CD4-positive, alpha-beta T cell treated with Interleukin-4 for 4 hours (primary cell): ENCODE results near the gene NT5DC4.
A peak's percentile ranks its signal among the peaks of the same experiment; 100 is the strongest.
"Not testable (repeated sequence)": the region's sequence is repeated elsewhere in the genome, so short reads cannot be mapped to it uniquely, and the experiment has no call there.

Experiments
- DNase-seq: peaks from one replicate; pipeline ENCODE4 v3.0.0-alpha.2; 2020

NT5DC4 gene

GRCh38 chr2:112701052-112701451 is 19.8 kb upstream of the NT5DC4 start:
- DNase-seq = no peak

GRCh38 chr2:112703684-112704083 is 17.1 kb upstream of the NT5DC4 start:
- DNase-seq = no peak

- no peak for DNase-seq
Measured at GRCh38 chr2:112705575-112705974, 15.2 kb upstream of the NT5DC4 start.

GRCh38 chr2:112706170-112706664 is 14.6 kb upstream of the NT5DC4 start:
- DNase-seq = peak; percentile 53

GRCh38 chr2:112706947-112707346 is 13.9 kb upstream of the NT5DC4 start:
- not testable (repeated sequence) for DNase-seq

- no peak for DNase-seq
Measured at GRCh38 chr2:112708968-112709367, 11.9 kb upstream of the NT5DC4 start.

- DNase-seq = no peak
Measured at GRCh38 chr2:112709703-112710102, 11.1 kb upstream of the NT5DC4 start.

- no peak for DNase-seq
Measured at GRCh38 chr2:112710956-112711750, 9.7 kb upstream of the NT5DC4 start.

- DNase-seq = no peak
Measured at GRCh38 chr2:112712465-112712864, 8.4 kb upstream of the NT5DC4 start.

GRCh38 chr2:112712903-112713584 is 7.8 kb upstream of the NT5DC4 start:
- no peak for DNase-seq

GRCh38 chr2:112713585-112713925 is 7.3 kb upstream of the NT5DC4 start:
- no peak for DNase-seq

GRCh38 chr2:112713926-112714325 is 6.9 kb upstream of the NT5DC4 start:
- no peak for DNase-seq

- no peak for DNase-seq
Measured at GRCh38 chr2:112714331-112714730, 6.5 kb upstream of the NT5DC4 start.

- no peak for DNase-seq
Measured at GRCh38 chr2:112714836-112715631, 5.8 kb upstream of the NT5DC4 start.

- DNase-seq = not testable (repeated sequence)
Measured at GRCh38 chr2:112716094-112716493, 4.7 kb upstream of the NT5DC4 start.

- DNase-seq = not testable (repeated sequence)
Measured at GRCh38 chr2:112716826-112717352, 3.9 kb upstream of the NT5DC4 start.

GRCh38 chr2:112718863-112719370 is 1.9 kb upstream of the NT5DC4 start:
- DNase-seq = no peak

GRCh38 chr2:112721819-112722522 is 1.2 kb downstream of the NT5DC4 start:
- DNase-seq = no peak

GRCh38 chr2:112722816-112723546 is 2.2 kb downstream of the NT5DC4 start:
- no peak for DNase-seq

GRCh38 chr2:112723547-112723940 is 2.7 kb downstream of the NT5DC4 start:
- DNase-seq = no peak

- DNase-seq = no peak
Measured at GRCh38 chr2:112723995-112724394, 3.2 kb downstream of the NT5DC4 start.
